ENCODE data around the gene TFE3.

The TFE3 gene

DNA sequence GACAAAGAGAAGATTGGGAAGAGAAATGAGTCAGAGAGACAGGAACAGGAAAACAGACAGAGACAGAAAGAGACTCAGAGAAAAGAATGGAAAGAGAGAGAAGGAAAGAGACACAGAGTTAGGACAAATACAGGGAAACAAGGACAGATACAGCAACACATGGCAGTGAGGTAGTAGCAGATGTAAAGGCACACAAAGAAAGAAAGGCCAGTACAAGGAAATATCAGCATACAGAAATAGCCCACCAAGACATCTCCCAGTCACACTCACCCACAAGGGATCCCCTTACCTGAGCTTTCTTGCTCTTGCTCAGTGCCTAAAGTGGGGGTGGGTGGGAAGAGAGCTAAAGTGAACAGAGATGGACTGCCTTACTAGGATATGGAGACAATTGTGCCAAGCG lies 45.3 kb downstream of the TFE3 start:
- H3K9ac ChIP-seq (ENCODE audit: low read length) = no peak overlapping the region
- no peak overlapping the region for H3K4me2 ChIP-seq (ENCODE audit: low read length, poor library complexity, severe bottlenecking)
- no peak overlapping the region for H2BK120ac ChIP-seq (ENCODE audit: low read depth, low read length)
- WGBS = 90% methylated on average over 1 of the region's 1 CpG
- no peak overlapping the region for H3K18ac ChIP-seq (ENCODE audit: low read depth in 1 of 2, low read length in 2 of 2)
- H2BK12ac ChIP-seq (ENCODE audit: low read length in 2 of 2) = no peak overlapping the region
- no peak overlapping the region for H4K91ac ChIP-seq (ENCODE audit: low read length)
- no peak overlapping the region for H2AK5ac ChIP-seq (ENCODE audit: low read length, severe bottlenecking)
- H3K23ac ChIP-seq (ENCODE audit: low read length in 2 of 2) = no peak overlapping the region
- H3K14ac ChIP-seq (ENCODE audit: low read length in 2 of 2) = no peak overlapping the region
- H2BK5ac ChIP-seq (ENCODE audit: low read depth, low read length, poor library complexity, severe bottlenecking) = no peak overlapping the region
- no peak overlapping the region for H3K4me3 ChIP-seq (ENCODE audit: insufficient read depth in 1 of 2, low read depth in 1 of 2, low read length in 2 of 2)
- H3K27me3 ChIP-seq (ENCODE audit: control insufficient read depth in 1 of 2, insufficient read depth in 1 of 2, low read length in 2 of 2) = peaks cover 0 to 12% of the 10 kb centered on the region in 2 experiments
- no peak overlapping the region for H3K27ac ChIP-seq (ENCODE audit: low read length, poor library complexity, severe bottlenecking)
- peaks cover 7% of the 10 kb centered on the region for H3K9me3 ChIP-seq (ENCODE audit: control insufficient read depth, low read length)
- H2AFZ ChIP-seq (ENCODE audit: low read depth, low read length) = no peak overlapping the region
- no peak overlapping the region for H2BK15ac ChIP-seq (ENCODE audit: low read depth, poor library complexity, severe bottlenecking)
- peaks cover 7% of the 10 kb centered on the region for H3K4me1 ChIP-seq (ENCODE audit: control insufficient read depth, insufficient read depth, low read depth, low read length)
- H3K79me1 ChIP-seq (replicated peaks; ENCODE audit: low read length, poor library complexity, severe bottlenecking) = peaks cover 10% of the 10 kb centered on the region
- no peak for DNase-seq
- H3K36me3 ChIP-seq (ENCODE audit: control insufficient read depth in 1 of 2, insufficient read depth in 2 of 2, low read depth in 1 of 2, low read length in 2 of 2) = peaks cover 29 to 56% of the 10 kb centered on the region in 2 experiments
- H3K4ac ChIP-seq (ENCODE audit: low read depth in 1 of 2, low read length in 2 of 2) = no peak overlapping the region
- no peak overlapping the region for H4K8ac ChIP-seq (ENCODE audit: low read length)

DNA sequence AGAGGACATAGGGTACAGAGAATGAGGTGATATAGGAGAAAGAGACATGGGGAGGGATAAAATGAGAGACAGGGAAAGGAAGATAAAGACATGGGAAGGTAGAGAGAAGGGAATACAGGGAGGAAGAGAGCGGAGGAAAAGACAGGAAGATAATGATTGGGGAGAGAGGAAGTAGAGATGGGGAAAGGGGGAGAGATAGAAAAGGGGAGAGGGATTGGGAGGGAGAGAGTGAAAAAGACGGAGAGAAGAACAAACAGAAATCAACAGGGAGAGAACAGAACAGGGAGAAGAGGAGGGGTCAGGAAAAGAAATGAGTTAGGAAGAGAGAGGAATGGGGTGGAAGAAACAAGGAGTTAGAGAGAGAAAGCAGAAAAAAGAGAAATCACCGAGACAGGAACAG lies 45.7 kb downstream of the TFE3 start:
- peaks cover 7% of the 10 kb centered on the region for H3K4me1 ChIP-seq (ENCODE audit: control insufficient read depth, insufficient read depth, low read depth, low read length)
- no peak overlapping the region for H3K27ac ChIP-seq (ENCODE audit: low read length, poor library complexity, severe bottlenecking)
- H3K4me2 ChIP-seq (ENCODE audit: low read length, poor library complexity, severe bottlenecking) = no peak overlapping the region
- no peak overlapping the region for H2BK15ac ChIP-seq (ENCODE audit: low read depth, poor library complexity, severe bottlenecking)
- H2AK5ac ChIP-seq (ENCODE audit: low read length, severe bottlenecking) = no peak overlapping the region
- no peak overlapping the region for H3K4me3 ChIP-seq (ENCODE audit: insufficient read depth in 1 of 2, low read depth in 1 of 2, low read length in 2 of 2)
- no peak overlapping the region for H3K9ac ChIP-seq (ENCODE audit: low read length)
- peaks cover 10% of the 10 kb centered on the region for H3K79me1 ChIP-seq (replicated peaks; ENCODE audit: low read length, poor library complexity, severe bottlenecking)
- H3K27me3 ChIP-seq (ENCODE audit: control insufficient read depth in 1 of 2, insufficient read depth in 1 of 2, low read length in 2 of 2) = peaks cover 0 to 12% of the 10 kb centered on the region in 2 experiments
- no peak for DNase-seq
- H2BK12ac ChIP-seq (ENCODE audit: low read length in 2 of 2) = no peak overlapping the region
- H2BK5ac ChIP-seq (ENCODE audit: low read depth, low read length, poor library complexity, severe bottlenecking) = no peak overlapping the region
- H3K23ac ChIP-seq (ENCODE audit: low read length in 2 of 2) = no peak overlapping the region
- no peak overlapping the region for H2AFZ ChIP-seq (ENCODE audit: low read depth, low read length)
- H4K8ac ChIP-seq (ENCODE audit: low read length) = no peak overlapping the region
- H2BK120ac ChIP-seq (ENCODE audit: low read depth, low read length) = no peak overlapping the region
- H3K4ac ChIP-seq (ENCODE audit: low read depth in 1 of 2, low read length in 2 of 2) = no peak overlapping the region
- H4K91ac ChIP-seq (ENCODE audit: low read length) = no peak overlapping the region
- H3K18ac ChIP-seq (ENCODE audit: low read depth in 1 of 2, low read length in 2 of 2) = no peak overlapping the region
- peaks cover 31 to 58% of the 10 kb centered on the region in 2 experiments for H3K36me3 ChIP-seq (ENCODE audit: control insufficient read depth in 1 of 2, insufficient read depth in 2 of 2, low read depth in 1 of 2, low read length in 2 of 2)
- peaks cover 7% of the 10 kb centered on the region for H3K9me3 ChIP-seq (ENCODE audit: control insufficient read depth, low read length)
- WGBS = 93% methylated on average over 3 of the region's 3 CpGs
- H3K14ac ChIP-seq (ENCODE audit: low read length in 2 of 2) = no peak overlapping the region

DNA sequence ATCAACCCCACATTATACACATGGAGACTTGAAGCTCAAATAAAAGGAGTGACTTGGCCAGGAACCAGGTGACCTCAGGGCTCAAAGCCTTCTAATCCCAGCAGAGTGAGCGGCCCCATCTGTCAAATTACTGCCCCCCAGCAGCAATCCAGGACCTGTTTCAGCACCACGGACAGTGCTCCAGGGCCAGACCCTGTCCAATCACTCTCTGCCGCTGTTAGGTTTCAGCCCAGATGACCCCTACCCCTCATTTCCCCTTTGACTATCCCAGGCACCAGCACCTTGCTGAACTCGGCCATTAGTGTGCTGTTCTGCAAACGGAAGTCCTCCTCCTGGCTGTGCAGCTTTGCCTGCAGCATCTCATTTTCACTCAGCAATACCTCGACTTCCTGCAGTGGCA lies 46.2 kb downstream of the TFE3 start:
- no peak overlapping the region for H2AFZ ChIP-seq (ENCODE audit: low read depth, low read length)
- no peak overlapping the region for H2AK5ac ChIP-seq (ENCODE audit: low read length, severe bottlenecking)

DNA sequence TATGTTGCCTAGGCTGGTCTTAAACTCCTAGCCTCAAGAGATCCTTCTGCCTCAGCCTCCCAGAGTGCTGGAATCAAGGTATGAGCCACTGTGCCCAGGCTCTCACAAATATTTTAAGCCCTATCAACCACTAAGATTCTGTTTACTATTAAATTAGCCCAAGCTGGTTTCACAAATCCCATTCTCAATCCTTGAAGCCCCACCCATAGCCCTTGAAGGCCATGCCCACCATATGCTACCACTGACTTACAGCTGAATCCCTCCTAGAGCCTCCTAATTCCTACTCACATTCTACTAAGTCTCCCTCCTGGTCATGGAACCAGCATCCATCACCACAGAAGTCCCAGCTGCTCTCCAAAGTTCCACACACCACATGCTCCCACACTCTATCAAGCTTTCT lies 50.8 kb downstream of the TFE3 start:
- Histone ChIP-seq H4K91ac (ENCODE audit: low read length) (no peak overlapping the region), H2BK120ac (ENCODE audit: low read depth, low read length) (no peak overlapping the region), H3K23ac (ENCODE audit: low read length in 2 of 2) (no peak overlapping the region), H3K9me3 (ENCODE audit: control insufficient read depth, low read length) (peaks cover 5% of the 10 kb centered on the region), H3K27ac (ENCODE audit: low read length, poor library complexity, severe bottlenecking) (no peak overlapping the region), H2AFZ (ENCODE audit: low read depth, low read length) (no peak overlapping the region), H3K18ac (ENCODE audit: low read depth in 1 of 2, low read length in 2 of 2) (no peak overlapping the region), H3K9ac (ENCODE audit: low read length) (no peak overlapping the region), H4K8ac (ENCODE audit: low read length) (no peak overlapping the region), H3K4me3 (ENCODE audit: insufficient read depth in 1 of 2, low read depth in 1 of 2, low read length in 2 of 2) (no peak overlapping the region), H3K4me2 (ENCODE audit: low read length, poor library complexity, severe bottlenecking) (no peak overlapping the region), H3K14ac (ENCODE audit: low read length in 2 of 2) (no peak overlapping the region), H3K27me3 (ENCODE audit: control insufficient read depth in 1 of 2, insufficient read depth in 1 of 2, low read length in 2 of 2) (peaks cover 0 to 12% of the 10 kb centered on the region in 2 experiments), H3K4me1 (ENCODE audit: control insufficient read depth, insufficient read depth, low read depth, low read length) (no peaks in the 10 kb centered on the region), H2BK15ac (ENCODE audit: low read depth, poor library complexity, severe bottlenecking) (no peak overlapping the region), H2BK12ac (ENCODE audit: low read length in 2 of 2) (no peak overlapping the region), H3K4ac (ENCODE audit: low read depth in 1 of 2, low read length in 2 of 2) (no peak overlapping the region), H2BK5ac (ENCODE audit: low read depth, low read length, poor library complexity, severe bottlenecking) (no peak overlapping the region), H2AK5ac (ENCODE audit: low read length, severe bottlenecking) (no peak overlapping the region), H3K36me3 (ENCODE audit: control insufficient read depth in 1 of 2, insufficient read depth in 2 of 2, low read depth in 1 of 2, low read length in 2 of 2) (peaks cover 48 to 70% of the 10 kb centered on the region in 2 experiments), H3K79me1 (replicated peaks; ENCODE audit: low read length, poor library complexity, severe bottlenecking) (peaks cover 5% of the 10 kb centered on the region)
- DNase-seq = no peak

More for the DNA sequence above, 46.2 kb downstream of the TFE3 start:
- WGBS = 94% methylated on average over 6 of the region's 6 CpGs
- Histone ChIP-seq H3K14ac (ENCODE audit: low read length in 2 of 2) (no peak overlapping the region), H3K18ac (ENCODE audit: low read depth in 1 of 2, low read length in 2 of 2) (no peak overlapping the region), H3K4me1 (ENCODE audit: control insufficient read depth, insufficient read depth, low read depth, low read length) (peaks cover 7% of the 10 kb centered on the region), H3K79me1 (replicated peaks; ENCODE audit: low read length, poor library complexity, severe bottlenecking) (peaks cover 10% of the 10 kb centered on the region), H3K23ac (ENCODE audit: low read length in 2 of 2) (no peak overlapping the region), H3K27ac (ENCODE audit: low read length, poor library complexity, severe bottlenecking) (no peak overlapping the region), H3K27me3 (ENCODE audit: control insufficient read depth in 1 of 2, insufficient read depth in 1 of 2, low read length in 2 of 2) (peaks cover 0 to 12% of the 10 kb centered on the region in 2 experiments), H3K4ac (ENCODE audit: low read depth in 1 of 2, low read length in 2 of 2) (no peak overlapping the region), H3K4me3 (ENCODE audit: insufficient read depth in 1 of 2, low read depth in 1 of 2, low read length in 2 of 2) (no peak overlapping the region), H3K9ac (ENCODE audit: low read length) (no peak overlapping the region), H4K91ac (ENCODE audit: low read length) (no peak overlapping the region), H2BK12ac (ENCODE audit: low read length in 2 of 2) (no peak overlapping the region), H2BK5ac (ENCODE audit: low read depth, low read length, poor library complexity, severe bottlenecking) (no peak overlapping the region), H4K8ac (ENCODE audit: low read length) (no peak overlapping the region), H3K36me3 (ENCODE audit: control insufficient read depth in 1 of 2, insufficient read depth in 2 of 2, low read depth in 1 of 2, low read length in 2 of 2) (peaks cover 33 to 59% of the 10 kb centered on the region in 2 experiments), H2BK15ac (ENCODE audit: low read depth, poor library complexity, severe bottlenecking) (no peak overlapping the region), H2BK120ac (ENCODE audit: low read depth, low read length) (no peak overlapping the region), H3K9me3 (ENCODE audit: control insufficient read depth, low read length) (peaks cover 7% of the 10 kb centered on the region), H3K4me2 (ENCODE audit: low read length, poor library complexity, severe bottlenecking) (no peak overlapping the region)
- no peak for DNase-seq

Measured in mesenchymal stem cell (in vitro differentiated cells and primary cell).